DMS79 treated with DMSO at 0.1 percent for 48 hours (cell line): ENCODE measurements around the gene INCA1.

Experiments
- DNase-seq: peaks from one replicate; lab custom pipeline; 2025; lab: John Stamatoyannopoulos, UW

INCA1 gene

DNA sequence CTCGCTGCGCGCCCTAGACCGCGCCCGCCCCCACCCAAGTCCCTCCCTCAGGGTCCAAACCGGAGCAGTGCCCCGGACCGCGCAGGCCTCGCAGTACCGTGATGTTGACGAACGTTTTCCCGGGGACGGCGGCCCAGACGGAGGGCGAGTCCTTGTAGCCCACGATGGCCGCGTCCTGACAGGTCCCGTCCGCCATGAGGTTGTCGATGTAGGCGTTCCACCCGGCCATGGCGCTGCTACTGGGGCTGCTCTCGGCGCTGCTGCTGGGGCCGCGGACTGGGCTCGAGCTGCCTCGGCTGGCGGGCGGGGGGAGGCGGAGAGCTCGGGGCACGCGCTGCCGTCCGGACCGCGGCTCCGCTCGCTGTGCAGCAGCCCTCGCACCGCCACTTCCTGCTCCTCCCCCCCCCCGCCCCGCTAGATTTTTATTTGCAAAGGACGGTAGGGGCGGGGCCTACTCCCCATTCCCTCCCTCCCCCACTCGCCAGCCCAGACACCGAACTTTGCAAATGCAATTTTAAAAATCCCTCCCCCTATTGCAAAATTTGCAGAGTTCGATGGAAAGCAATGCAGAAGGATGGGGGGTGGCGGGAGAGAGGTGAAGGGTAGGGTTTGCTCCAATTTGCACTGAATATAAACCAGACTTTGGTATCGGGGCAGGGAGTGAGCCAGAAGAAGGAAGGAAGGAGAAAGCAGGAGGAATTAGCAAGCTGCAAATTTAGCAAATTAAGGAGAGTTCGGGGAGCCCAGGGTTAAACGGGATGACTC is 49.0 kb downstream of the INCA1 start, which contains the start of gene PFN1:
Gene PFN1 (minus strand): TSS at position 365 of the 765 bp plus-strand sequence. CDS start 136 bp downstream, at position 229.
- DNase-seq, result peak; percentile 85

GRCh38 chr17:4947411-4948165 is 49.7 kb downstream of the INCA1 start:
- no peak for DNase-seq

- no peak for DNase-seq
Measured at GRCh38 chr17:4947010-4947410, 50.3 kb downstream of the INCA1 start.

- no peak for DNase-seq
Measured at GRCh38 chr17:4946312-4946976, 50.9 kb downstream of the INCA1 start.

DNA sequence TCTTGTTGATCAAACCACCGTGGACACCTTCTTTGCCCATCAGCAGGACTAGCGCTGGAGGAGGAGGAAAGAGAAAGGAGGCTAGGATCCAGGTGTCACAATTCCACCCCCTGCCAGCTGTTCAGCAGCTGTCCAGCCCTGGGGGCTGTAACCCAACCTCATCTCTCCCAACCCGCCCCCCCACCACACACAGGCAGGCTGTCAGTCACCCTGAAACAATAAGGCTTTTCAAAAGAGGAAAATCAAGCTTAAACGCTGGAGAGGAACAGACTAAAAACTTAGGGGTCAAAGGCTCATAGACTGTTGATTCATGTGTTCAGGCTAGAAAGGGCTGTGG is 51.4 kb downstream of the INCA1 start:
- DNase-seq, result no peak

- no peak for DNase-seq
Measured at GRCh38 chr17:4945176-4945943, 52.0 kb downstream of the INCA1 start.

GRCh38 chr17:4944554-4945175 is 52.7 kb downstream of the INCA1 start:
- DNase-seq, result no peak

DNA sequence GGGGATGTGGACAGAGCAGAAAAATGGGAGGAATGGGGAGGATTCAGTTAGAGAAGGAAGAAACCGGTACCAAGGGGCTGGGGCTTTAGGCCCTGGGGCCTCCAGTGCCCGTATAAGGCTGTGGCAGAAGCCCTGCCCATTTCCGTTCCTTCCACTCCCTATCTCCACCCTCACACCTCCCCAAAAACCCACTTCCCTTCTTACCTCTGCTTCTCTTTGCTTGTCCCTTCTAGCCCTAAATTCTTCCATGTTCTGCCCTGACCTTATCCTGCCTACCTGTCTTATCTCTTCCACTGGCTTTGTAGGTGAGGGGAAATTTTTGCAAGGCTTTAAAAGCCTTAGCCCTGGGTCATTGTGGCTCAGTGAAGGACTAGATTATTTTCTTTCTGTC is 53.2 kb downstream of the INCA1 start:
- DNase-seq, result no peak

DNA sequence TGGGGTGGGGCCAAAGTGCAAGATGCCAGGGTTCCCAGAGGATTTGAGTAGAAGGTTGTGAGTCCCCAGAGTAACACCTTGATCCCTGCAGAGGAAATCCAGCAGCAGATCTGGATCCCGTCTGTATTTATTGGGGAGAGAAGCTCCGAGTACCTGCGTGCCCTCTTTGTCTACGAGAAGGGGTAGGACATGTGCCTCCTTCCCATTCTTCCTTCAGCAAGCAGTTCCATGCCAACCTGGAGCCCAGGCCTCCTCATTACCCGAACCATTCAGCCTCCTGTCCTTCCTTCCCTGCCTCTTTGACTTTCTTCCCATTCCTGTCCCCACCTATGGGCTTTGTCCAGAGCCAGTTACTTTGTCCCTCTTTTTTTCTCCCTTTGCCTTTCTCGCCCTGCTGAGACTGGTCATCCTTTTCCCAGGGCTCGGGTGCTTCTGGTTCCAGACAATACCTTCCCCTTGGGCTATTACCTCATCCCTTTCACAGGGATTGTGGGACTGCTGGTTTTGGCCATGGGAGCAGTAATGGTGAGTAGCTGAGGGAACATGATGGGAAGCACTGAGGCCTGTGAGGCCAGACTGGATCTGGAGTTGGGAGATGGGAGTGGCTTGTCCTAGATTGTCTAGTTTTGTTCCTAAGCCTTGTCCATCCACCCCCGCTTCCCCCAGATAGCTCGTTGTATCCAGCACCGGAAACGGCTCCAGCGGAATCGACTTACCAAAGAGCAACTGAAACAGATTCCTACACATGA is 54.4 kb downstream of the INCA1 start:
- no peak for DNase-seq

DNA sequence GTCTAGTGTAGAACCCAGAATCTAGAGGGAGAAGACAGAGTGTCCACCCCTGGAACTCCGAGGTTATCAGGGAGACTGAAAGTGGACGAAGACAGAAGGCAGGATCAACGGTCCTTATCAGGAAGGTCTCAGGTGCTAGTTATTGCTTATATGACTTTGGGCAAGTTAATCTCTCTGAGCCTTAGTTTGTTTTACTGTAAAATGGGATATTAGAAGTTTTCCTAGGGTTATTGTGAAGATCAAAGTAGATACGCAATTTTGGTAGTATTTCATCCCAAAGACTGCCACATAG is 56.1 kb downstream of the INCA1 start:
- DNase-seq, result no peak

- no peak for DNase-seq
Measured at GRCh38 chr17:4940555-4941318, 56.6 kb downstream of the INCA1 start.

- DNase-seq, result peak; percentile 98
Measured at GRCh38 chr17:4939796-4940554, 57.3 kb downstream of the INCA1 start, which contains the start of the genes RNF167 and SLC25A11. Gene RNF167 (plus strand): TSS chr17:4940268. CDS start chr17:4940910, 642 bp downstream. Gene SLC25A11 (minus strand): TSS chr17:4940046. CDS start chr17:4939910, 136 bp downstream.

DNA sequence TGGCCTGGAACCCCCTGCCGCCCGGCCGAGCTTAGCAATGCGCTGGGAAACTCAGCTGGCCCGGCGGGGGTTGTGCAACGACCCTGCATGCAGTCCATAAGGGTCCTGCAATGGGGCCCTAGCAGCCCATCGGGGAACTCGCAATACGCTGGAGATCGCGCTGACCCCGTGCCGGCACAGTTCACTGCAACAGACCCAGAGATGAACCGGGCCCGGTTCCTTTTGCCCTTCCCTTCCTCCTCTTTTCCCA is 57.9 kb downstream of the INCA1 start:
- no peak for DNase-seq

DNA sequence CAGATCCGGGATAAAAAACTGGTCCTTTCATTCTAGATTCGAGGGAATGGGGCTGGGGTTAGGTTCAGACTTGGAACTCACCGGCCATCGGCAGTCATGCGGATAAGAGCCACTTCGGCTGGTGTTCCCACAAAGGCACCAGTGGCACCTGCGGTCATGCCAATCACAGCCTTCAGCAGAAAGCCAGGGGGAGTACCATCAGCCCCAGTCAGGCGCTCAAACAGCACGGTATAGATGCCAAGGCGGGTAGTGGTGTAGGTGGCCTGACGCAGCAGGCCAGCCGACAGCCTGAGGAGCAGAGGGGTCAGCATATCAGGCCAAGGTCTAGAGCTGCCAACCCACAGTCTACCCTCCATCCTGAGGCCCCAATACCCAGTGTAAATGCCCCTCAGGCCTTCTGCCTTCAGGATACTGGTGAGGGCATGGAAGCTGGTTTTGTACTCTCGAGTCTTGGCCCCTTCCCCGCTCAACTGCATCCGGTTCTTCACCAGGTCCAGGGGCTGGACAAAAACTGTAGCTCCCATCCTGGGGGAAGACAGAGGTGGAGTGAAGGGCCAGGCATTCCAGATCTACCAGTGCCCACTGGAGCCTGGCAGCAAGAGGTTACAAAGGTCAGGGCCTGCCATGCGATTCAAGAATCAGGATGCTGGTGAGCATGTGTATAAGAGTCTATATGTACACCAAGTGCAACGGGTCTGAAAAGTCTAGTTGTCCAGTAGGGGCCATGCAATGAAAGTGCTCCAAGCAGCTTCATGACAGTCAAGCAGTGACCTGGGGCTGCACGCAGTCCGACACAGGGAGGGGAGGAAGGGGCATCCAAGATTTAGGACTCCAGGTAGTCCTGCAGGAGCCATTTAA is 58.4 kb downstream of the INCA1 start:
- DNase-seq, result peak; percentile 7
